GM21423 (cell line): ENCODE results near the gene RAX2.
"Not testable (repeated sequence)": the region's sequence is repeated elsewhere in the genome, so short reads cannot be mapped to it uniquely, and the experiment has no call there.

ENCODE experiments used
- ATAC-seq: cut with Tn5 transposase; IDR thresholded peaks from one replicate; pipeline ENCODE4 v1.9.1; 2021; ENCODE audit warnings: mild to moderate bottlenecking, moderate library complexity; ENCODE audit not compliant: unreplicated experiment

Gene RAX2

GRCh38 chr19:3778899-3779723, 7.1 kb upstream of the RAX2 start:
- no peak for ATAC-seq

- ATAC-seq = no peak
Observed at GRCh38 chr19:3778104-3778867, 6.3 kb upstream of the RAX2 start.

- no peak for ATAC-seq
Observed at GRCh38 chr19:3776479-3777040, 4.5 kb upstream of the RAX2 start.

- ATAC-seq = no peak
Observed at GRCh38 chr19:3775831-3776230, 3.8 kb upstream of the RAX2 start.

- no peak for ATAC-seq
Observed at GRCh38 chr19:3775374-3775711, 3.3 kb upstream of the RAX2 start.

- ATAC-seq = no peak
Observed at GRCh38 chr19:3774621-3775373, 2.8 kb upstream of the RAX2 start.

GRCh38 chr19:3773814-3774515, 1.9 kb upstream of the RAX2 start:
- no peak for ATAC-seq

GRCh38 chr19:3771000-3771905, 775 bp downstream of the RAX2 start:
- ATAC-seq = no peak

GRCh38 chr19:3770136-3770999, 1.7 kb downstream of the RAX2 start:
- no peak for ATAC-seq

GRCh38 chr19:3769494-3769893, 2.5 kb downstream of the RAX2 start:
- ATAC-seq = no peak

- no peak for ATAC-seq
Observed at GRCh38 chr19:3768748-3769099, 3.3 kb downstream of the RAX2 start.

- ATAC-seq = no peak
Observed at GRCh38 chr19:3768015-3768747, 3.8 kb downstream of the RAX2 start.

GRCh38 chr19:3767050-3767449, 5.0 kb downstream of the RAX2 start:
- ATAC-seq = no peak

GRCh38 chr19:3766520-3766919, 5.5 kb downstream of the RAX2 start:
- ATAC-seq = no peak

- ATAC-seq = not testable (repeated sequence)
Observed at GRCh38 chr19:3765757-3766156, 6.3 kb downstream of the RAX2 start.

GRCh38 chr19:3765121-3765520, 6.9 kb downstream of the RAX2 start:
- no peak for ATAC-seq

- peak; percentile 67 for ATAC-seq
Observed at GRCh38 chr19:3762501-3763459, 9.2 kb downstream of the RAX2 start, which contains the start of gene MRPL54. Gene MRPL54 (plus strand): TSS chr19:3762682. CDS start chr19:3762701, 19 bp downstream.
